Stimulated activated CD4-positive, alpha-beta T cell treated with anti-CD3 and anti-CD28 coated beads, Interleukin-2, amount 100 ng/mL, for 4 hours (primary cell): ENCODE measurements around the gene AGR2.

Experiments used
- DNase-seq: peaks from one replicate; pipeline ENCODE4 v3.0.0-alpha.2; 2020; ENCODE audit warnings: low read depth

AGR2 gene

GRCh38 chr7:16812542-16813231, 7.9 kb upstream of the AGR2 start:
- no peak for DNase-seq

GRCh38 chr7:16811551-16811950, 6.8 kb upstream of the AGR2 start:
- DNase-seq, result no peak

- DNase-seq, result no peak
Observed at GRCh38 chr7:16810573-16810972, 5.8 kb upstream of the AGR2 start.

- no peak for DNase-seq
Observed at GRCh38 chr7:16810112-16810511, 5.3 kb upstream of the AGR2 start.

- DNase-seq, result no peak
Observed at GRCh38 chr7:16805441-16805840, 642 bp upstream of the AGR2 start.

- no peak for DNase-seq
Observed at GRCh38 chr7:16803881-16804673, 722 bp downstream of the AGR2 start.

- DNase-seq, result no peak
Observed at GRCh38 chr7:16803125-16803524, 1.7 kb downstream of the AGR2 start.

- no peak for DNase-seq
Observed at GRCh38 chr7:16801579-16801978, 3.2 kb downstream of the AGR2 start.

GRCh38 chr7:16801111-16801542, 3.7 kb downstream of the AGR2 start:
- no peak for DNase-seq

- no peak for DNase-seq
Observed at GRCh38 chr7:16795624-16796023, 9.2 kb downstream of the AGR2 start.

- DNase-seq, result no peak
Observed at GRCh38 chr7:16794986-16795385, 9.8 kb downstream of the AGR2 start.

- no peak for DNase-seq
Observed at GRCh38 chr7:16791905-16792698, 12.7 kb downstream of the AGR2 start.

GRCh38 chr7:16791071-16791470, 13.7 kb downstream of the AGR2 start:
- DNase-seq, result no peak

- DNase-seq, result no peak
Observed at GRCh38 chr7:16787127-16787526, 17.7 kb downstream of the AGR2 start.

GRCh38 chr7:16786257-16786656, 18.5 kb downstream of the AGR2 start:
- DNase-seq, result no peak

GRCh38 chr7:16785846-16786245, 19.0 kb downstream of the AGR2 start:
- DNase-seq, result no peak

GRCh38 chr7:16785321-16785720, 19.5 kb downstream of the AGR2 start:
- DNase-seq, result no peak

GRCh38 chr7:16780596-16780995, 24.2 kb downstream of the AGR2 start:
- DNase-seq, result no peak

- DNase-seq, result no peak
Observed at GRCh38 chr7:16779051-16779450, 25.7 kb downstream of the AGR2 start.

GRCh38 chr7:16778476-16778875, 26.3 kb downstream of the AGR2 start:
- no peak for DNase-seq

- DNase-seq, result no peak
Observed at GRCh38 chr7:16776053-16776452, 28.7 kb downstream of the AGR2 start.

GRCh38 chr7:16774986-16775385, 29.8 kb downstream of the AGR2 start:
- no peak for DNase-seq

GRCh38 chr7:16774294-16774693, 30.5 kb downstream of the AGR2 start:
- DNase-seq, result no peak
